Natural killer cell treated with Interleukin-12 subunit alpha and Interleukin-12 subunit beta and Interleukin-15 and Interleukin-18, amount 100 ng/mL, for 72 hours (primary cell): Measurements from ENCODE around the gene ACTN1. TPM values are rescaled to one million over a fixed set of nuclear protein-coding genes. Genes with fewer than 3 reads are reported as not detected.

Experiments used
- ATAC-seq, 2 donors: fragments of 150-1000 bp; cut with Tn5 transposase in 1 of 2; sonication (Bioruptor Pico), chemical (Tn5 transposase) in 1 of 2; 2 replicates each; pipeline ENCODE4 v1.10.0; 2021
- DNase-seq: peaks from one replicate; pipeline ENCODE4 v3.0.0; 2022; ENCODE audit warnings: low spot score
- H3K27ac Mint-ChIP-seq, 2 donors: 1 replicate in 1 of 2; 2 replicates in 1 of 2; pipeline ENCODE4 v1.8.0; 2022; ENCODE audit warnings: mixed read lengths in 2 of 2, mild to moderate bottlenecking in 1 of 2, moderate library complexity in 1 of 2
- H3K27me3 Mint-ChIP-seq, 2 donors: 1 replicate in 1 of 2; 2 replicates in 1 of 2; pipeline ENCODE4 v1.8.0; 2022; ENCODE audit warnings: mixed read lengths in 2 of 2
- H3K36me3 Mint-ChIP-seq: one replicate; pipeline ENCODE4 v1.8.0; 2022; ENCODE audit warnings: mixed read lengths
- H3K4me1 Mint-ChIP-seq, 2 donors: 1 replicate in 1 of 2; 2 replicates in 1 of 2; pipeline ENCODE4 v1.8.0; 2022; ENCODE audit warnings: low read depth in 2 of 2, mixed read lengths in 2 of 2, mild to moderate bottlenecking in 1 of 2
- H3K4me3 Mint-ChIP-seq: one replicate; pipeline ENCODE4 v1.8.0; 2022; ENCODE audit warnings: mixed read lengths
- H3K9me3 Mint-ChIP-seq: 2 replicates; pipeline ENCODE4 v1.8.0; 2022; ENCODE audit warnings: mixed read lengths
- total RNA-seq, 2 donors: library from RNA; stranded (reverse); gene quantifications; one replicate each; pipeline ENCODE4 v1.2.3, GENCODE V29; 2022

The ACTN1 gene
- total RNA-seq, 2 donors from 2014 or later = 40.1 to 124 TPM

GRCh38 chr14:68891851-68892660, 87.0 kb downstream of the ACTN1 start:
- Mint-ChIP-seq H3K9me3 (no peaks in the 10 kb centered on the region), H3K27ac (no peak overlapping the region), H3K36me3 (no peaks in the 10 kb centered on the region), H3K27me3 (no peaks in the 10 kb centered on the region), H3K4me3 (no peak overlapping the region), H3K4me1 (peaks cover 0 to 3% of the 10 kb centered on the region in 2 donors)
- no peak for DNase-seq
- no peak for ATAC-seq

DNA sequence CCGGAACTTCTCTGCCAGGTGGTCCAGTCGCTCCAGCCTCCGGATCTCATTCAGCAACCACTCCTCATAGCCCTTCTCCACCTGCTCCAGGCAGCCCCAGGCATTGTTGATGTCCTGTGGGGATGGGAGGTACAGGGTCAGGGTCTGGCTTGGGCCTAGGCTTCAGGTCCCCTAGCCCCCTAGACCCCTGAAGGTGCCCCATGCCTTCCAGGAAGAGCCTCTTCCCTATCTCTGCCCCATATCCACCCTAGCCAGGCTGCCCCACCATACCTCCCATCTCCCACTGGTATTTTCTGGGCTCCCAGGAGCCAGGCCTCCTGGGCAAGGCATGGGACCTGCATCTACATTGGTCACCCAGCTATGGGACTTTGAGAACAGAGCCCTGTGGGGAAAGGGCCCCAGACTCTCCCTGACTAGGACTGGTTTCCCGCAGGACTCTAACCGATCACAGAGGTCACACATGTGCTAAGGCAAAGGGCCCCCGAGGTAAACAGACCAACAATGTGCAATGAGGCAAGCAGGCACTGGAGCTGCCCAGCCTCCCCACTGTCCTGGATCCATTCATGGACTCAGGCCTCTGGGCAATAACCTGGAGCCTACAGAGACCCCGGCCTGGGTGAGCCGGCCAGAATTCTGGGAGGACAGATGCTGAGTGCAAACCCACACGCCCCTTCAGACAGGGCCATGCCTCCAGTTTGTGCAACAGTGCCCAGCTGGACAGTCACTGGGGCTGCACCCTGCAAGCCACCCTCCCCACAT, 88.8 kb downstream of the ACTN1 start:
- H3K27me3 Mint-ChIP-seq = no peaks in the 10 kb centered on the region

GRCh38 chr14:68888883-68889282, 90.2 kb downstream of the ACTN1 start:
- H3K4me3 Mint-ChIP-seq = no peak overlapping the region
- H3K4me1 Mint-ChIP-seq = no peaks in the 10 kb centered on the region
- ATAC-seq (no peak), DNase-seq (no peak)
- H3K36me3 Mint-ChIP-seq = no peaks in the 10 kb centered on the region
- H3K27ac Mint-ChIP-seq = no peak overlapping the region
- H3K9me3 Mint-ChIP-seq = no peaks in the 10 kb centered on the region
- no peaks in the 10 kb centered on the region for H3K27me3 Mint-ChIP-seq

More for the DNA sequence above, 88.8 kb downstream of the ACTN1 start:
- Mint-ChIP-seq H3K4me1 (no peaks in the 10 kb centered on the region), H3K36me3 (no peaks in the 10 kb centered on the region), H3K9me3 (no peaks in the 10 kb centered on the region), H3K4me3 (no peak overlapping the region), H3K27ac (no peak overlapping the region)
- DNase-seq (no peak), ATAC-seq (peak in 1 of 2 donors; percentile 50)

DNA sequence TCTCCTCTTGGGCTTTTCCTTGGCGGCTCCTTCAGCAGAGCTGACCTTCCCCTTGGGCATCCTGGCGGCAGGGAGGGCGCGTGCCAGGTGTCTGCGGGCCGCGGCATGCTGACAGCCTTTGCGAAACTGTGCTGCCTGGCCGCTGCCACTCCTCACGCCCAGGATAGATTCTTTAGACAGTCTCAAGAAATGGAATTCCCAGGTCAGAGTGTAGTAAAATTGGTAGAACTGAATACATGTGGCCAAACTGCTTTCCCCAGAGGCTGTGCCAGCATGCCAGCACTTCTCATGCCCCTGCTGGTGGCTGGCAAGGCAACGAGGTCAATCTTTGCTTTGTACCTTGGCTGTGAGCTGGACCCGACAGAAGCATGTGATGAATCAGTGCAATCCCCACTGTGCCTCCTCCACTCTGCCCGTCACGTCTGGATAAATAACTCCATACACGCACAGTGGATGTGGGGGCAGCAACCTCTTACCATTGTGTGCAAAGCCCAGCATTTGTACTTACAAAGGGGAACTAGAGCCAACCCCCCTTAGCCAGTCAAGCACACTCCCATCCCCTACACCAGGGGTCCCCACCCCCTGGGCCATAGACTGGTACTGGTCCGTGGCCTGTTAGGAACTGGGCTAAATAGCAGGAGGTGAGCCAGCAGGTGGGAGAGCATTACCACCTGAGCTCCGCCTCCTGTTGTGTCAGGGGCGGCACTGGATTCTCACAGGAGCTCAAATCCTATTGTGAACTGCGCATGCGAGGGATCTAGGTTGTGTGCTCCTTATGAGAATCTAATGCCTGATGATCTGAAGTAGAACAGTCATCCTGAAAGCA, 90.9 kb downstream of the ACTN1 start:
- no peaks in the 10 kb centered on the region for H3K9me3 Mint-ChIP-seq
- H3K4me1 Mint-ChIP-seq = no peaks in the 10 kb centered on the region
- no peak for ATAC-seq
- no peak overlapping the region for H3K4me3 Mint-ChIP-seq
- H3K27me3 Mint-ChIP-seq = no peaks in the 10 kb centered on the region
- H3K36me3 Mint-ChIP-seq = no peaks in the 10 kb centered on the region
- no peak overlapping the region for H3K27ac Mint-ChIP-seq
- no peak for DNase-seq

DNA sequence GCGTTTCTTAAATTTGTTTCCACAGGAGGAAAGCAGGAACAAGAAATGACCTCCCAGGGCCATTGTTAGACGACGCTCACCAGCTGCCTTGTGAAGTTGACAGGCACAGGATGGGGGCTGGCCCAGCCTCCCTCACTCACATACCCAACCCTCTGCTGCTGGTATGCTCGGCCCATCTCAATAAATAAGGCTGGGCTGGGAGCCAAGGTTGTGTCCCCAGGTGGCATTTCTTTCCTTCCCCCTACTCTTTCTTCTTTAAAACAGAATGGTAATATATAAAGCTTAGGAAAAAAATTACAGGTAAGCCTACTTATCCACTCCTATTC, 93.0 kb downstream of the ACTN1 start:
- Mint-ChIP-seq H3K4me1 (no peaks in the 10 kb centered on the region), H3K4me3 (no peak overlapping the region), H3K27me3 (no peaks in the 10 kb centered on the region), H3K9me3 (no peaks in the 10 kb centered on the region), H3K36me3 (no peaks in the 10 kb centered on the region), H3K27ac (no peak overlapping the region)
- DNase-seq (no peak), ATAC-seq (no peak)

- DNase-seq (no peak), ATAC-seq (no peak)
- no peaks in the 10 kb centered on the region for H3K4me1 Mint-ChIP-seq
- no peaks in the 10 kb centered on the region for H3K9me3 Mint-ChIP-seq
- H3K27ac Mint-ChIP-seq = no peak overlapping the region
- no peak overlapping the region for H3K4me3 Mint-ChIP-seq
- no peaks in the 10 kb centered on the region for H3K36me3 Mint-ChIP-seq
- H3K27me3 Mint-ChIP-seq = no peaks in the 10 kb centered on the region
Observed at GRCh38 chr14:68885226-68886108, 93.6 kb downstream of the ACTN1 start.

DNA sequence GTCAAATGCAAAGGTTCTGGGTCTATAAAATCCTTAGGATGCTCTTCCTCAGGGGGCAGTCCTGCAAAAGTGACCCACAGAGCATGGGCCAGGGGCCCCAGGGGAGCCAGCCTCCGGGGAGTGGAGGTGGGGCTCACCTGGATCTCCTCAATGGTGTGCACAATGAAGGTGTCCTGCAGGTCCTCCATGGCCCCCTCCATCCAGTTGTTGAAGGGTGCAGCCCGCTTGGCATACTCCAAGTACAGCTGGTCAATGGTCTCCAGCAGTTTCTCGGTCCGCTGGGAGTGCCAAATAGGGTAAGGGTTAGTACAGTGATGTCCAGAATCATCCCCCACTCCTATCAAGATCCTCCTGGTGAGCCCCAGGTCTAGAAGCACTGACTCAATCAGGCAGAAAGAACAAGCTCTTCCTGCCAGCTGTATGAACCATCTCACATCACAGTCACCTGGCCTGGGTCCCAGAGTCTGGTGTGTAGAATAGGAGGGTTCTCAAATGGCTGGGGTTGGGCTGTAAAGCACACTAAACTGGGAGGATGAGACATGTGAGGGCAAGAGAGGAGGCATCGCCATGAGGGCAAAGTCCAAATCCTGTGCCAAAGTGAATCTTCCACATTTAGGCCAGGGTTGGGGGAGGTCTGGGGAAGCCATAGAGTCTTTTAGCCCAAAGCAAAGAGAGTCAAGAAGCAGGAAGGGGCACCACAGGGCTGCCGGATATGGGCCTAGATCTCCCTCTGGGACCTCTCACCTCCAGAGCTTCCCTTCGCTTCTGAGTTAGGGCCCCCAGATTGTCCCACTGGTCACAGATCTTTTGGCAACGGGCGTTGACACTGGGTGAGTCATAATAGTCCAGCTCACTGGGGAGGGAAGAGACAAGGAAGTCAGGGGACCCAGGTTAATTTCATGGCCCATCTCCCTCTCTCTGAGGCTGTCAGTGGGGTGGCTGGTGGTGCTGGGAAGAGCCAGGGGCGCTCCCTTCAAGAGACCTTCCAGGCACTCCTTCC, 94.8 kb downstream of the ACTN1 start:
- DNase-seq (no peak), ATAC-seq (no peak)
- Mint-ChIP-seq H3K4me3 (no peak overlapping the region), H3K9me3 (no peaks in the 10 kb centered on the region), H3K36me3 (no peaks in the 10 kb centered on the region), H3K27me3 (no peaks in the 10 kb centered on the region), H3K4me1 (no peaks in the 10 kb centered on the region), H3K27ac (no peak overlapping the region)

DNA sequence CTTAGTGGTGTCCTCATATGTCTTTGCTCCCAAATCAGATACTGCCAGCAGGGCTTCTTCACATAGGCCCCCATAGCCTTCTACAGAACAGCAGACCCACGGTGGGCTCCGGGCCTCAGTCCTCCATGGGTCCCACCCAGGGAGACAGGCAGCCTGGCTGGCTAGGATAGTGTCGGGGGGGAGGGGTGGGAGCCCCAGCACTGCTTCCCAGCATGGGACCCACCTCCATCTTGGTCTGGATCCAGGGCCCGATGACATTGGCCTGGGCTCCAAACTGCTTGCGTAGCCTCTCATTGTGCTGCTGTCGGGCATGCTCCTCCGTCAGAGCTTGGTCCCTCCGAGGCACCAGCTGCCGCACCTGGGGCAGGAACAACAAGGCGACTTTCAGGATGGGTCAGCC, 96.9 kb downstream of the ACTN1 start:
- no peaks in the 10 kb centered on the region for H3K27me3 Mint-ChIP-seq
- no peak overlapping the region for H3K27ac Mint-ChIP-seq
- peaks cover 6% of the 10 kb centered on the region for H3K36me3 Mint-ChIP-seq
- DNase-seq (no peak), ATAC-seq (no peak)
- H3K9me3 Mint-ChIP-seq = no peaks in the 10 kb centered on the region
- H3K4me3 Mint-ChIP-seq = no peak overlapping the region
- H3K4me1 Mint-ChIP-seq = no peaks in the 10 kb centered on the region

DNA sequence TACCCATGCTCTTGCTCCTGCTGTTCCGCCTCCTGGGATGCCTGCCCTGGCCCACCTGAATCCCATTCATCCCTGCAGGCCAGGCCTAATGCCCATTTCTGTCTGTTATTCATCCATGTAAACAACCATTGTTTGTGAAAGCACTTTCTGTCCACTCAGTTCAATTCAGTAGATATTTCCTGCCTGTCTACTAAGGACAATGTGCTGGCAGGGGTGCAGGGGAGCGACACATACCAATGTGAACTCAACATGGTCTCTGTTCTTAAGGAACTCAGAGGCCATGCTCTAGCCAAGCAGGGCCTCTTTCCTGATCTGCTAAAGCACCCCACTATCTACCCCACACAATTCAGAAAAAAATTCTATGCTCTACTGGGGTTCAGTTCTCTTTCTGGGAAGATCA, 97.7 kb downstream of the ACTN1 start:
- peaks cover 6% of the 10 kb centered on the region for H3K36me3 Mint-ChIP-seq
- H3K4me1 Mint-ChIP-seq = no peaks in the 10 kb centered on the region
- no peak overlapping the region for H3K27ac Mint-ChIP-seq
- H3K9me3 Mint-ChIP-seq = no peaks in the 10 kb centered on the region
- DNase-seq (no peak), ATAC-seq (no peak)
- no peaks in the 10 kb centered on the region for H3K27me3 Mint-ChIP-seq
- no peak overlapping the region for H3K4me3 Mint-ChIP-seq

GRCh38 chr14:68880581-68881105, 98.5 kb downstream of the ACTN1 start:
- no peaks in the 10 kb centered on the region for H3K4me1 Mint-ChIP-seq
- no peak overlapping the region for H3K4me3 Mint-ChIP-seq
- H3K27me3 Mint-ChIP-seq = no peaks in the 10 kb centered on the region
- no peaks in the 10 kb centered on the region for H3K9me3 Mint-ChIP-seq
- ATAC-seq = no peak
- peak; percentile 12 for DNase-seq
- H3K36me3 Mint-ChIP-seq = peaks cover 6% of the 10 kb centered on the region
- H3K27ac Mint-ChIP-seq = no peak overlapping the region

- no peak overlapping the region for H3K27ac Mint-ChIP-seq
- H3K4me1 Mint-ChIP-seq = no peaks in the 10 kb centered on the region
- H3K9me3 Mint-ChIP-seq = no peaks in the 10 kb centered on the region
- H3K27me3 Mint-ChIP-seq = no peaks in the 10 kb centered on the region
- ATAC-seq (peak in 1 of 2 donors; percentile 8), DNase-seq (peak; percentile 28)
- no peak overlapping the region for H3K4me3 Mint-ChIP-seq
- H3K36me3 Mint-ChIP-seq = peaks cover 10% of the 10 kb centered on the region
Observed at GRCh38 chr14:68879841-68880575, 99.1 kb downstream of the ACTN1 start.
